Brain microvascular endothelial cell (primary cell): ENCODE measurements around the gene ARHGAP24.
"Not testable (repeated sequence)": the region's sequence is repeated elsewhere in the genome, so short reads cannot be mapped to it uniquely, and the experiment has no call there.

ENCODE experiments used
- DNase-seq: peaks from one replicate; pipeline ENCODE4 v3.0.0-alpha.2; 2020
- H3K27ac ChIP-seq: fragments of 250-450 bp; sonication (Bioruptor Pico); 2 replicates; pipeline ENCODE4 v1.5.1; 2020; ENCODE audit warnings: mild to moderate bottlenecking, moderate library complexity
- H3K27me3 ChIP-seq: fragments of 250-450 bp; sonication (Bioruptor Pico); replicated peaks from 2 replicates; pipeline ENCODE4 v1.5.1; 2020; ENCODE audit warnings: mild to moderate bottlenecking
- H3K36me3 ChIP-seq: fragments of 250-450 bp; sonication (Bioruptor Pico); replicated peaks from 2 replicates; pipeline ENCODE4 v1.5.1; 2020; ENCODE audit warnings: mild to moderate bottlenecking
- H3K4me3 ChIP-seq: 2 replicates; pipeline ENCODE4 v1.5.1; 2011; ENCODE audit warnings: low read depth, mild to moderate bottlenecking, control low read depth, low read length, moderate library complexity
- CTCF ChIP-seq: IDR thresholded peaks from 2 replicates; pipeline ENCODE4 v1.5.1; 2011; ENCODE audit warnings: low read depth, mild to moderate bottlenecking, moderate library complexity, low read length, control low read depth, inconsistent platforms; ENCODE audit errors: missing control alignments
- in situ Hi-C: cut with HindIII; loops from 2 replicates; pipeline ENCODE4 v1.10.0; 2017; ENCODE audit warnings: low sequenced_read_pairs, low pct_ligation_motif_present

Gene ARHGAP24

GRCh38 chr4:85898231-85898630 is 423.3 kb downstream of the ARHGAP24 start:
- Histone ChIP-seq H3K27ac (no peak overlapping the region), H3K4me3 (no peak overlapping the region), H3K36me3 (no peaks in the 10 kb centered on the region), H3K27me3 (no peaks in the 10 kb centered on the region)
- in situ Hi-C loops = no loop called here
- TF ChIP-seq CTCF = no peak
- no peak for DNase-seq

- no peaks in the 10 kb centered on the region for H3K27me3 ChIP-seq
- in situ Hi-C loops = no loop called here
- H3K36me3 ChIP-seq = no peaks in the 10 kb centered on the region
- no peak overlapping the region for H3K4me3 ChIP-seq
- TF ChIP-seq CTCF = no peak
- DNase-seq = no peak
- no peak overlapping the region for H3K27ac ChIP-seq
Observed at GRCh38 chr4:85901500-85901899, 426.6 kb downstream of the ARHGAP24 start.

GRCh38 chr4:85902647-85903046 is 427.7 kb downstream of the ARHGAP24 start:
- DNase-seq, H3K27me3 ChIP-seq, H3K36me3 ChIP-seq, H3K4me3 ChIP-seq, H3K27ac ChIP-seq, in situ Hi-C loops: not testable (repeated sequence)

GRCh38 chr4:85905761-85906160 is 430.8 kb downstream of the ARHGAP24 start:
- no peak for DNase-seq
- in situ Hi-C loops = no loop called here
- Histone ChIP-seq H3K27ac (no peak overlapping the region), H3K36me3 (no peaks in the 10 kb centered on the region), H3K27me3 (no peaks in the 10 kb centered on the region), H3K4me3 (no peak overlapping the region)
- no peak for TF ChIP-seq CTCF

- Histone ChIP-seq H3K36me3 (no peaks in the 10 kb centered on the region), H3K4me3 (no peak overlapping the region), H3K27me3 (no peaks in the 10 kb centered on the region), H3K27ac (no peak overlapping the region)
- TF ChIP-seq CTCF = no peak
- no peak for DNase-seq
- in situ Hi-C loops = no loop called here
Observed at GRCh38 chr4:85907001-85907400, 432.1 kb downstream of the ARHGAP24 start.

- no peak for DNase-seq
- TF ChIP-seq CTCF = no peak
- Histone ChIP-seq H3K27me3 (no peaks in the 10 kb centered on the region), H3K27ac (no peak overlapping the region), H3K36me3 (no peaks in the 10 kb centered on the region), H3K4me3 (no peak overlapping the region)
- in situ Hi-C loops = no loop called here
Observed at GRCh38 chr4:85909851-85910250, 434.9 kb downstream of the ARHGAP24 start.
